ENCODE measurements around the gene CAPG.
"Not testable (repeated sequence)": the region's sequence is repeated elsewhere in the genome, so short reads cannot be mapped to it uniquely, and the experiment has no call there.

The CAPG gene

GRCh38 chr2:85419009-85419675, 9.0 kb upstream of the CAPG start:
- no peak for DNase-seq

- peak; percentile 81 for DNase-seq
Observed at GRCh38 chr2:85418132-85419008, 8.2 kb upstream of the CAPG start, which contains the start of gene SH2D6. Gene SH2D6, plus strand, starts transcription at chr2:85418714. Its CDS starts 10,752 bp downstream, at chr2:85429466.

GRCh38 chr2:85415980-85416650, 5.9 kb upstream of the CAPG start:
- DNase-seq = no peak

DNA sequence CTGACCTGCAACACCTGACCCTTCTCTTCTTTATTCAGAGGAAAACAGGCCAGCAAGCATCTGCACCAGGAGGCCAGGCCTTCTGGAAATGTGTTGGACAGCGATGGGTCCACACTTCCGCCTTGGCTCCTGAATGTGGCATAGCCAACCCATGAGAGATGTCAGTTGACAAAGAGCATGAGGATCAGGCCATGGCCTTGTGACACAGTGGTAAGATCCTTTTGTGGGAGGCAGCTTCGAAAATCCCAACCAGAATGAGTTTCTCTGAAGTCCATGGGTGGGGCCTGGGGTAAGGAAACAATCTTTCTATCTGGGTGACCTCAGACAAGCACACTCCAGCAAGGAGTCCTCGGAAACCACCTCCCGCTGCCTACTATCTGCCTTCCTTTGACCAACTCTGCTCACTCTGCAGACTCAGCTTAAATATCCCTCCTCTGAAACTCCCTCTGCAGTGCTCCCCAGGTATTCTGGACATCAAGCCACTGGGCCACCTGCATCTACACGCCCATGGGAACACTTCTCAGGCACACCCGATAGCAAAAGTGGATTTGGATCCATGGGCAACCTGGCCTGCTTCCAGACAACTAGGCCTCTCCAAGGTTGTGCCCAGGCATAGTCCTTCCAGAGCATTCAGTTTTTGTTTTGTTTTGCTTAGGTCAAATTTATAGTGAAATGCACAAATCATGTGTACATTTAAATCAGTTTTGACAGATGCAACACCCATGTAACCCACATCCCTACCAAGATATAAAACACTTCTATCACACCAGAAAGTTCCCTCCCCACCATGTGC, 4.8 kb upstream of the CAPG start:
- no peak for DNase-seq

DNA sequence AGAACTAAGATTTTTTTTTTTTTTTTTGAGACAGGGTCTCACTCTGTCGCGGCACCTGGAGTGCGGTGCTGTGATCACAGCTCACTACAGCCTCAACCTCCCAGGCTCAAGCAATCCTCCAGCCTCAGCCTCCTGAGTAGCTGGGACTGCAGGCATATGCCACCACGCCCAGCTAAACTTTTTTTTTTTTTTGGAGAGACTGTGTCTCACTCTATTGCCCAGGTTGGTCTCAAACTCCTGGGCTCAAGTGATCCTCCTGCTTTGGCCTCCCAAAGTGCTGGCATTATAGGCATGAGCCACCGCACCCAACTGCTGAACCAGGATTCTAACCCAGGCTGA, 4.2 kb upstream of the CAPG start:
- not testable (repeated sequence) for DNase-seq

GRCh38 chr2:85413592-85414420, 3.6 kb upstream of the CAPG start:
- no peak for DNase-seq

DNA sequence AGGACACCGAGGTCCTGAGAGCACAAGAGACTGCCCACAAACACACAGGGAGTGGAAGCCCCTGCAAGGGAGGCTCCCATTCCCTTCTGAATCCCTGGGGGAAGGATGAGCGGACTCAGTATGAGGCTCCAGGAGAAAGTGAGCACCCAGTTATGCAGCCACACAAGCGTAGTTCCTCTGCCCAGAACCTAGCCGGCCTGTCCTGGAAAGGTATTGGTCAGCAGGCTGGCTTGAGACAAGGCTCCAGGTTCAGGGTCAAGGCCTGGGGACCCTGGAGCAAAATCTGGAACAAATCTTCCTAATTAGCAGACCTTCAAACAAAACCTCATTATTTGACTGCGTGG, 1.2 kb upstream of the CAPG start:
- DNase-seq = no peak

- no peak for DNase-seq
Observed at GRCh38 chr2:85410584-85411404, 628 bp upstream of the CAPG start.

- DNase-seq = peak; percentile 73
Observed at GRCh38 chr2:85405201-85406059, 4.7 kb downstream of the CAPG start.

DNA sequence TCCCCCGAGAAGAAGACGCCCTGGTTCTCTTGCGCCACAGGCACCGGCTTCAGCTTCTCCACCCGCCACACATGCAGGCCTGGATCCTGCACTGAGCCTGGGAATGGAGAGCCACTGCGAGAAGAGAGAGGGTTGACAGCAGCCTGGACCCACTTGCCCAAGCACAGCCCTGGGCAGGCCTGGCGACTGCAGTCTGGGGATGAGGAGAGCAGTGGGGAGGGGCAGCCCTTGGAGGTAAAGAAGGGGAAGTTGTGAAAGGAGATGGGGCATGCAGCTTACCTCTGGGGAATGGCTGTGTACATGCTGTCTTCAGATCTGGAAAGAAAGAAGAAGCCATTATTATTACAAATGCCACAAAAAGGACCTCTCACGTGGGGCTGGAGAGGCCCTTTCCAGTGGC, 8.3 kb downstream of the CAPG start:
- DNase-seq = no peak

DNA sequence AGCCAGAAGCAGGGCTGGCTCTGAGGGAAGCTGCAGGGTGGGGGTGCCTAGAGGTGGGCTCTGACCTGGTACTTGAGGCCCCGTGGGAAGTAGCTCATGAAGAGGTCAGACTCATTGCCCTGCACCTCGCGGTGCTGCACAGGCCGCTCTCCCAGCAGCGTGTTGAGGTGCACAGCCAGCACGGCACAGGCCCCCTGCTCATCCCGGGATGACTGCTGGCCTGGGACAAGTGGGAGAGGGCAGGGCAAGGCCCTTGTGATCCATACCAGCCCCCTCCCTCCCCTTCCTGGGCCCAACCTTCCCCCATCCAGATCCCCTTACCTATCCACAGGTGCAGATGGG, 8.7 kb downstream of the CAPG start:
- no peak for DNase-seq

- no peak for DNase-seq
Observed at GRCh38 chr2:85400541-85401463, 9.4 kb downstream of the CAPG start.

- no peak for DNase-seq
Observed at GRCh38 chr2:85400023-85400422, 10.1 kb downstream of the CAPG start.

DNA sequence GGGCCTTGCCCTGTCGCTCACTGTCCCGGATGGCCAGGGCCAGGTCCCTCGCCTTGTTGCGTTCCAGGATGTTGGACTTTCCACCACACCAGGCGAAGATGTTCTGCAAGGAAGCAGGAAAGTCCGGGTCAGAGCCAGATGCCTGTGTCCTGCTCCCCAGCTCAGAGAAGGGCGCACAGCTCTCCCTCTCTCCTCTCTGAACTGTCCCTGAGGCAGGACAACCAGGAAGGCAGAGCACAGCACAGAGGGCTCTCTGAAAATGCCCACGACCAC, 11.0 kb downstream of the CAPG start:
- no peak for DNase-seq

- no peak for DNase-seq
Observed at GRCh38 chr2:85398426-85399182, 11.6 kb downstream of the CAPG start.

- DNase-seq = no peak
Observed at GRCh38 chr2:85397925-85398331, 12.2 kb downstream of the CAPG start.

- DNase-seq = no peak
Observed at GRCh38 chr2:85396531-85397470, 13.4 kb downstream of the CAPG start.
